ENCODE measurements around the gene CFB. TPM values are rescaled to one million over a fixed set of nuclear protein-coding genes. Genes with fewer than 3 reads are reported as not detected.

Gene CFB
- total and polyA plus RNA-seq, 2 of the 13 experiments (the other 11 are each of a cell fraction or from before 2014, with no cell fraction given): 171 to 513 TPM

DNA sequence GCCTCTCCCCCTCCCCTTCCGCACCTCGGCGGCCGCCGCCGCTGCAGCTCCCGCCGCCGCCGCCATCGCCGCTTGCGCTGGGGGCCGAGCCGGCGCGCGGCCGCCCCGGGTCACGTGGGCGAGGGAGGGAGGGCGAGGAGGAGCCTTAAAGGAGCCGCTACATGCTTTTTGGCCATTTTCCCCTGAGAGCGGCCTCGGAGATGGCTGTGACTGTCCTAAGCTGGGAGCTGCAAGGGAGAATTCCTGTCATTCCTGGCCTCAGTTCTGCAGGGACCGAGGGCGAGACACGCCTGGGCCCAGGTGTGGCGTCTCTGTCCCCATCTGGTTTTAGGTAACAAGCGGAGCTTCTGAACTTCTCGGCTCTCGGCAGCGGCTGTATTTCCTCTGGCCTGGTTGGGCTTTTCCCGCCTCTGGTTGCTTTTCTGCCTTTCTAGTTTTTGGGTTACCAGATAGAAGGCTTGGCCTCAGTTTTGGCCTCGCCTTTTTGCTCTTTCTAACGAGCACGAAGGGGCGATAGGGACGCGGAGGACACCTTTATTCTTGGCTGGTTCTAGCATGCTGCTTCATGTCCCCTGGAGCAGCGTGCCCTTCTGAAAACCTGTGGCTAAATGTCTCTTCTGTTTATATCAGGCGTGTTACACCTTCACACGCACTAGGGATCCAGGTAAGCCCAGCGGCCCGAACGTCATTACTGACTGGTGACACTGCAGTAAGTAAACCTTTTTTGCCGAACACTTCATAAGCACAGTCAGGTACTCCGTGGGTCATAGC lies 48.1 kb upstream of the CFB start, which contains the start of gene EHMT2 (continued):
- no peak for TF ChIP-seq RCOR2 (CRISPR knock-in tag; IDR thresholded peaks at IDR 0.05)
- no peak for TF ChIP-seq ZSCAN30 (CRISPR knock-in tag; IDR thresholded peaks at IDR 0.05)
- 0 out of 2 replicates have a peak, but pooled peaks have one; percentile 6 for TF ChIP-seq ZMYM4 (CRISPR knock-in tag; IDR thresholded peaks at IDR 0.05)
- TF ChIP-seq PCBP1 (IDR thresholded peaks at IDR 0.05; ENCODE audit: borderline replicate concordance, low read depth, low read length): no peak
- TF ChIP-seq SIN3A (IDR thresholded peaks at IDR 0.05; ENCODE audit: borderline replicate concordance, low read depth, low read length): peak; percentile 60; the same call in 1 of the 2 replicates
- TF ChIP-seq SKI (IDR thresholded peaks at IDR 0.05; ENCODE audit: partially characterized antibody): peak; percentile 56
- TF ChIP-seq, protein P1, sequence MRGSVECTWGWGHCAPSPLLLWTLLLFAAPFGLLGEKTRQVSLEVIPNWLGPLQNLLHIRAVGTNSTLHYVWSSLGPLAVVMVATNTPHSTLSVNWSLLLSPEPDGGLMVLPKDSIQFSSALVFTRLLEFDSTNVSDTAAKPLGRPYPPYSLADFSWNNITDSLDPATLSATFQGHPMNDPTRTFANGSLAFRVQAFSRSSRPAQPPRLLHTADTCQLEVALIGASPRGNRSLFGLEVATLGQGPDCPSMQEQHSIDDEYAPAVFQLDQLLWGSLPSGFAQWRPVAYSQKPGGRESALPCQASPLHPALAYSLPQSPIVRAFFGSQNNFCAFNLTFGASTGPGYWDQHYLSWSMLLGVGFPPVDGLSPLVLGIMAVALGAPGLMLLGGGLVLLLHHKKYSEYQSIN (CRISPR knock-in tag; IDR thresholded peaks at IDR 0.05; ENCODE audit: borderline replicate concordance): no peak
- TF ChIP-seq RBAK (CRISPR knock-in tag; IDR thresholded peaks at IDR 0.05): no peak
- TF ChIP-seq, protein P2, sequence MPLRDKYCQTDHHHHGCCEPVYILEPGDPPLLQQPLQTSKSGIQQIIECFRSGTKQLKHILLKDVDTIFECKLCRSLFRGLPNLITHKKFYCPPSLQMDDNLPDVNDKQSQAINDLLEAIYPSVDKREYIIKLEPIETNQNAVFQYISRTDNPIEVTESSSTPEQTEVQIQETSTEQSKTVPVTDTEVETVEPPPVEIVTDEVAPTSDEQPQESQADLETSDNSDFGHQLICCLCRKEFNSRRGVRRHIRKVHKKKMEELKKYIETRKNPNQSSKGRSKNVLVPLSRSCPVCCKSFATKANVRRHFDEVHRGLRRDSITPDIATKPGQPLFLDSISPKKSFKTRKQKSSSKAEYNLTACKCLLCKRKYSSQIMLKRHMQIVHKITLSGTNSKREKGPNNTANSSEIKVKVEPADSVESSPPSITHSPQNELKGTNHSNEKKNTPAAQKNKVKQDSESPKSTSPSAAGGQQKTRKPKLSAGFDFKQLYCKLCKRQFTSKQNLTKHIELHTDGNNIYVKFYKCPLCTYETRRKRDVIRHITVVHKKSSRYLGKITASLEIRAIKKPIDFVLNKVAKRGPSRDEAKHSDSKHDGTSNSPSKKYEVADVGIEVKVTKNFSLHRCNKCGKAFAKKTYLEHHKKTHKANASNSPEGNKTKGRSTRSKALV (CRISPR knock-in tag; IDR thresholded peaks at IDR 0.05): 0 out of 2 replicates have a peak, but pooled peaks have one; percentile 5
- 0 out of 2 replicates have a peak, but pooled peaks have one; percentile 41 for TF ChIP-seq ZNF563 (CRISPR knock-in tag; IDR thresholded peaks at IDR 0.05)
- no peak for TF ChIP-seq HES4 (CRISPR knock-in tag; IDR thresholded peaks at IDR 0.05; ENCODE audit: borderline replicate concordance)
- TF ChIP-seq ZNF274 (CRISPR knock-in tag; IDR thresholded peaks at IDR 0.05): no peak
- no peak for TF ChIP-seq ZNF256 (CRISPR knock-in tag; conservative IDR thresholded peaks at IDR 0.05)
- TF ChIP-seq ZNF749 (CRISPR knock-in tag; IDR thresholded peaks at IDR 0.05; ENCODE audit: borderline replicate concordance): no peak
- no peak for TF ChIP-seq ZNF12 (CRISPR knock-in tag; IDR thresholded peaks at IDR 0.05)
- no peak for TF ChIP-seq NR2F6 (IDR thresholded peaks at IDR 0.05)
- no peak for TF ChIP-seq NR2F6 (CRISPR knock-in tag; IDR thresholded peaks at IDR 0.05)
- no peak for TF ChIP-seq ZSCAN12 (CRISPR knock-in tag; IDR thresholded peaks at IDR 0.05)
- no peak for TF ChIP-seq MAFK (conservative IDR thresholded peaks at IDR 0.05 in 1 of 2, IDR thresholded peaks at IDR 0.05 in 1 of 2; ENCODE audit: low read length in 2 of 2)
- no peak; the same call in 1 of the 2 replicates for TF ChIP-seq ZNF709 (CRISPR knock-in tag; IDR thresholded peaks at IDR 0.05)
- TF ChIP-seq, protein P3, sequence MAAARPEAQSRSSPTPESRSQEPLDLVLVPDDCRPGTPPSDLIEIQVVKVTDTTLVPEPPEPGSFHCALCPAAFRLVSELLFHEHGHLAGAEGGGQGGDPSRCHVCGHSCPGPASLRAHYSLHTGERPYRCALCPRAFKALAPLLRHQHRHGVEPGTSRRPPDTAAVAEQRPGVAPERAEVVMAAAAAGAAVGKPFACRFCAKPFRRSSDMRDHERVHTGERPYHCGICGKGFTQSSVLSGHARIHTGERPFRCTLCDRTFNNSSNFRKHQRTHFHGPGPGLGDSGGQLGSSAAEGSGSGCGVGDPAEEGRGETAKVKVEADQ (CRISPR knock-in tag; IDR thresholded peaks at IDR 0.05; ENCODE audit: borderline replicate concordance): no peak
- TF ChIP-seq, protein P4, sequence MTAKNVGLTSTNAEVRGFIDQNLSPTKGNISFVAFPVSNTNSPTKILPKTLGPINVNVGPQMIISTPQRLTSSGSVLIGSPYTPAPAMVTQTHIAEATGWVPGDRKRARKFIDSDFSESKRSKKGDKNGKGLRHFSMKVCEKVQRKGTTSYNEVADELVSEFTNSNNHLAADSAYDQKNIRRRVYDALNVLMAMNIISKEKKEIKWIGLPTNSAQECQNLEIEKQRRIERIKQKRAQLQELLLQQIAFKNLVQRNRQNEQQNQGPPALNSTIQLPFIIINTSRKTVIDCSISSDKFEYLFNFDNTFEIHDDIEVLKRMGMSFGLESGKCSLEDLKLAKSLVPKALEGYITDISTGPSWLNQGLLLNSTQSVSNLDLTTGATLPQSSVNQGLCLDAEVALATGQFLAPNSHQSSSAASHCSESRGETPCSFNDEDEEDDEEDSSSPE (CRISPR knock-in tag; IDR thresholded peaks at IDR 0.05): peak; percentile 66
- no peak for TF ChIP-seq SMAD3 (CRISPR knock-in tag; IDR thresholded peaks at IDR 0.05)
- no peak for TF ChIP-seq ZNF441 (CRISPR knock-in tag; IDR thresholded peaks at IDR 0.05; ENCODE audit: borderline replicate concordance)
- 0 out of 2 replicates have a peak, but pooled peaks have one; percentile 20 for TF ChIP-seq CBFB (CRISPR knock-in tag; IDR thresholded peaks at IDR 0.05)
- peak; percentile 54; the same call in 1 of the 2 replicates for TF ChIP-seq ELF4 (CRISPR knock-in tag; IDR thresholded peaks at IDR 0.05; ENCODE audit: borderline replicate concordance)
- no peak for TF ChIP-seq ZNF766 (CRISPR knock-in tag; IDR thresholded peaks at IDR 0.05; ENCODE audit: borderline replicate concordance)
